Gastrocnemius medialis (tissue), 4 donors: ENCODE data around the gene LRRC45.

ENCODE experiments used
- CTCF ChIP-seq, 5 experiments: fragments of 450-650 bp in 3 of 5; fragments of 200-600 bp in 2 of 5; sonication (generic) in 2 of 5; IDR thresholded peaks in 4 of 5; conservative IDR thresholded peaks in 1 of 5; 1 replicate in 4 of 5; 2 replicates in 1 of 5; pipeline ENCODE4 v1.5.1; 2016 to 2019; ENCODE audit warnings: antibody characterized with exemption in 5 of 5, mild to moderate bottlenecking in 3 of 5, moderate library complexity in 3 of 5
- POLR2A ChIP-seq, 2 donors: fragments of 450-650 bp; IDR thresholded peaks; one replicate each; pipeline ENCODE4 v1.6.1; 2017; ENCODE audit warnings: antibody characterized with exemption in 2 of 2, mild to moderate bottlenecking in 2 of 2, moderate library complexity in 2 of 2

GRCh38 chr17:82006468-82007227 lies 16.5 kb upstream of the LRRC45 start:
- no peak for TF ChIP-seq CTCF (IDR thresholded peaks at IDR 0.05 in 4 of 5, conservative IDR thresholded peaks at IDR 0.05 in 1 of 5)
- no peak for TF ChIP-seq POLR2A (IDR thresholded peaks at IDR 0.05)
